ENCODE measurements around the gene AHNAK2. TPM values are rescaled to one million over a fixed set of nuclear protein-coding genes. Genes with fewer than 3 reads are reported as not detected.

Gene AHNAK2
- total and polyA plus RNA-seq, 9 of the 15 experiments (the other 6 are each of a cell fraction or from before 2014, with no cell fraction given), result 0.04 to 0.09 (median 0.04) TPM; not detected in 6

- TF ChIP-seq POLR3A (IDR thresholded peaks at IDR 0.05; ENCODE audit: borderline replicate concordance, extremely low read depth, insufficient read depth, insufficient read length) (no peak), NFE2L1 (tag; IDR thresholded peaks at IDR 0.05; ENCODE audit: borderline replicate concordance, low read depth) (no peak), NFE2 (IDR thresholded peaks at IDR 0.05; ENCODE audit: low read depth) (no peak), SIN3A (IDR thresholded peaks at IDR 0.05; ENCODE audit: borderline replicate concordance in 2 of 2, control insufficient read depth in 1 of 2, low read depth in 2 of 2, low read length in 2 of 2) (no peak)
These were observed 31.9 kb upstream of the AHNAK2 start (continued) for GRCh38 chr14:105010106-105010505.

GRCh38 chr14:105007593-105008264 is 29.6 kb upstream of the AHNAK2 start:
- H3K4me2 ChIP-seq (ENCODE audit: insufficient read depth, low read length), result no peak overlapping the region
- in situ Hi-C loops (cut with MboI), result no loop called here
- H3K36me3 ChIP-seq (ENCODE audit: control insufficient read depth, insufficient read depth, low read length), result peaks cover 53% of the 10 kb centered on the region; the same call in 2 of the 3 replicates

More at GRCh38 chr14:105007593-105008264, 29.6 kb upstream of the AHNAK2 start:
- no peak for DNase-seq (ENCODE audit: extremely low read depth in 1 of 4, low spot score in 3 of 4)
- Histone ChIP-seq H3K9ac (ENCODE audit: insufficient read depth in 1 of 2, low read depth in 2 of 2, low read length in 2 of 2) (no peak overlapping the region), H3K79me2 (ENCODE audit: control insufficient read depth, insufficient read depth, low read length) (peaks cover 36% of the 10 kb centered on the region), H3K4me3 (no peak overlapping the region), H3K9me3 (replicated peaks; ENCODE audit: control insufficient read depth, insufficient read depth, low read depth, low read length) (no peaks in the 10 kb centered on the region), H2AFZ (ENCODE audit: low read depth, low read length) (no peak overlapping the region), H3K27ac (ENCODE audit: extremely low read depth, low read depth, low read length) (no peak overlapping the region), H4K20me1 (replicated peaks; ENCODE audit: control insufficient read depth, insufficient read depth, low read length) (peaks cover 9% of the 10 kb centered on the region; the same call in 1 of the 2 replicates), H3K9me1 (ENCODE audit: control insufficient read depth, insufficient read depth, low read length) (no peaks in the 10 kb centered on the region), H3K4me1 (replicated peaks in 1 of 2; ENCODE audit: control insufficient read depth in 2 of 2, insufficient read depth in 2 of 2, low read length in 2 of 2) (peaks cover 0 to 24% of the 10 kb centered on the region in 2 experiments; a peak in 2 of 5 replicates), H3K27me3 (ENCODE audit: control insufficient read depth in 2 of 2, insufficient read depth in 2 of 2, low read length in 2 of 2) (no peaks in the 10 kb centered on the region)
- ATAC-seq, result no peak; the same call in 2 of the 3 replicates
- CTCF ChIA-PET (ENCODE audit: low intra/inter-chr PET ratio), result no interaction called here
- 83% methylated on average over 1 of the region's 19 CpGs for WGBS (ENCODE audit: insufficient coverage, low coverage, missing lambda C conversion rate)
- no peak for FAIRE-seq
- intact Hi-C loops (cut with micrococcal nuclease), result no loop called here
- TF ChIP-seq POLR2A (conservative IDR thresholded peaks at IDR 0.05) (peak; percentile 21; the same call in 1 of the 2 replicates), ID3 (CRISPR knock-in tag; IDR thresholded peaks at IDR 0.05) (no peak), ID3 (tag; IDR thresholded peaks at IDR 0.05) (no peak), KHSRP (IDR thresholded peaks at IDR 0.05) (no peak)
- POLR2A ChIA-PET, result interaction anchor here (0.9 to 4.4 kb wide), 4 partner anchors 8 to 15 kb away, joined by 3 to 28 read pairs (median 16); no protein-coding TSS in a partner anchor
- BruUV-seq (replicated peaks), result no TSS peak

Data from K562 (cell line).